ENCODE measurements around the gene UBE3B. TPM values are rescaled to one million over a fixed set of nuclear protein-coding genes. Genes with fewer than 3 reads are reported as not detected.

The UBE3B gene
- total and polyA plus RNA-seq, 2 donors (not counting 1 experiment from before 2014, with no cell fraction given): 27.2 to 52.1 TPM

DNA sequence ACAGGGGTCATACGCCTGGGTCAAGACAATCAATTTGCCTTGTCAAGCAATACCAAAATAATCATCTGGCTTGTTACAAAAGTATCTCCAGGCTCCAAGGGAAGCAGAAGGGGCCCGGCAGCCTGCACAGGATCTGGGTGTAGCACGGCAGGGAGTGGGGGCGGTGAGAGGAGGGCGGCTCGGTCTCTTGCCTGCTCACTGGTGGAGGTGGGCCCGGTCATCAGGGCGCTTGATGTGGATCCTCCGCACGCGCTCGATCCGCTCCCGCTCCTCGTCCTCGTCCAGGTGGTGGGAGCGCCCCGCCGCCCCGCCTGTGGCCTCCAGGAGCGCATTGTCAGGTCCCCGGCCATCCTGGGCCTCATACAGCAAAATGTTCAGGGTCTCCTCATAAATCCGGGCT lies 26.0 kb upstream of the UBE3B start:
- H3K4me3 Mint-ChIP-seq: no peak overlapping the region
- CTCF ChIA-PET: no interaction called here
- H3K4me2 ChIP-seq (replicated peaks; ENCODE audit: low read depth, low read length, poor library complexity, severe bottlenecking): no peak overlapping the region
- H3K4me1 Mint-ChIP-seq: no peaks in the 10 kb centered on the region
- H3K27ac ChIP-seq (ENCODE audit: low read length in 2 of 2): no peak overlapping the region
- H3K27ac Mint-ChIP-seq: no peak overlapping the region
- DNase-seq: no peak
- H3K36me3 ChIP-seq (replicated peaks in 1 of 2; ENCODE audit: control extremely low read depth in 1 of 2, control insufficient read depth in 1 of 2, extremely low read depth in 1 of 2, insufficient read depth in 2 of 2, low read length in 1 of 2): peaks cover 8 to 79% of the 10 kb centered on the region in 2 experiments
- no peaks in the 10 kb centered on the region for H3K4me1 ChIP-seq (ENCODE audit: control insufficient read depth in 2 of 2, insufficient read depth in 2 of 2, low read length in 2 of 2)
- POLR2A ChIA-PET: no interaction called here
- H3K9ac ChIP-seq (ENCODE audit: low read length): no peak overlapping the region
- no peak overlapping the region for H3K4me3 ChIP-seq (ENCODE audit: control extremely low read depth in 1 of 5, extremely low read depth in 1 of 5, insufficient read depth in 1 of 5, low read depth in 2 of 5, low read length in 4 of 5)
- no peak for TF ChIP-seq EZH2 (IDR thresholded peaks at IDR 0.05; ENCODE audit: borderline replicate concordance, insufficient read depth, low read depth, low read length, poor library complexity, severe bottlenecking)
- TF ChIP-seq, protein P1, sequence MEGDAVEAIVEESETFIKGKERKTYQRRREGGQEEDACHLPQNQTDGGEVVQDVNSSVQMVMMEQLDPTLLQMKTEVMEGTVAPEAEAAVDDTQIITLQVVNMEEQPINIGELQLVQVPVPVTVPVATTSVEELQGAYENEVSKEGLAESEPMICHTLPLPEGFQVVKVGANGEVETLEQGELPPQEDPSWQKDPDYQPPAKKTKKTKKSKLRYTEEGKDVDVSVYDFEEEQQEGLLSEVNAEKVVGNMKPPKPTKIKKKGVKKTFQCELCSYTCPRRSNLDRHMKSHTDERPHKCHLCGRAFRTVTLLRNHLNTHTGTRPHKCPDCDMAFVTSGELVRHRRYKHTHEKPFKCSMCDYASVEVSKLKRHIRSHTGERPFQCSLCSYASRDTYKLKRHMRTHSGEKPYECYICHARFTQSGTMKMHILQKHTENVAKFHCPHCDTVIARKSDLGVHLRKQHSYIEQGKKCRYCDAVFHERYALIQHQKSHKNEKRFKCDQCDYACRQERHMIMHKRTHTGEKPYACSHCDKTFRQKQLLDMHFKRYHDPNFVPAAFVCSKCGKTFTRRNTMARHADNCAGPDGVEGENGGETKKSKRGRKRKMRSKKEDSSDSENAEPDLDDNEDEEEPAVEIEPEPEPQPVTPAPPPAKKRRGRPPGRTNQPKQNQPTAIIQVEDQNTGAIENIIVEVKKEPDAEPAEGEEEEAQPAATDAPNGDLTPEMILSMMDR (IDR thresholded peaks at IDR 0.05): no peak
- no peaks in the 10 kb centered on the region for H3K27me3 Mint-ChIP-seq
- intact Hi-C loops (cut with micrococcal nuclease): no loop called here
- no peaks in the 10 kb centered on the region for H3K9me3 Mint-ChIP-seq (ENCODE audit: insufficient read depth)
- no peaks in the 10 kb centered on the region for H4K20me1 ChIP-seq (ENCODE audit: control insufficient read depth, insufficient read depth, low read length, poor library complexity, severe bottlenecking)
- H3K27me3 ChIP-seq (replicated peaks in 1 of 4; ENCODE audit: control extremely low read depth in 1 of 4, control insufficient read depth in 3 of 4, insufficient read depth in 4 of 4, low read length in 3 of 4): no peaks in the 10 kb centered on the region
- H2AFZ ChIP-seq (ENCODE audit: insufficient read depth, low read depth, low read length, poor library complexity, severe bottlenecking): no peak overlapping the region
- WGBS (ENCODE audit: insufficient coverage): over 99% methylated on average over 18 of the region's 23 CpGs
- no peak for ATAC-seq (ENCODE audit: low read depth)
- H3K9me3 ChIP-seq (ENCODE audit: control extremely low read depth in 1 of 3, control insufficient read depth in 2 of 3, insufficient read depth in 1 of 3, low read length in 2 of 3): no peaks in the 10 kb centered on the region
- no peaks in the 10 kb centered on the region for H3K79me2 ChIP-seq (ENCODE audit: control insufficient read depth, insufficient read depth, low read length)

DNA sequence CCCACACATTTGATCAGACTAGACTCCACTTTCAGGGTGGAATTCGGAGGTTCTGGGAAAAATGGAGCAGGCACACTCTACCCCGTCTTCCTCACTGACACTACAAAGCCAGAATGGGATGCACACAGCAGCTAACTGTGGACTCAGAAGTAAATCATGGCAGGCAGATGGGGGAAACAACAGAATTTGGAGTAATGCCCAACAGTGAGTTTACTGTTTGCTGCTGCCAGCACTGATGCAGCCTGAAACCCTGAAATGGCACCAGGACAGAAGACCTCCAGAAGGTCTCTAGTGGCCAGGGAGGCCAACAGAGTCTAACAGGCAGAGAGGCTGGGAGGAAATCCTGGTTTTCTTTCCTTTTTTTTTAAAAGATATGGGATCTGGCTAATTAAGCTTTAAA lies 24.9 kb upstream of the UBE3B start:
- H3K4me1 Mint-ChIP-seq: no peaks in the 10 kb centered on the region
- H3K79me2 ChIP-seq (ENCODE audit: control insufficient read depth, insufficient read depth, low read length): no peaks in the 10 kb centered on the region
- intact Hi-C loops (cut with micrococcal nuclease): no loop called here
- DNase-seq (no peak), ATAC-seq (ENCODE audit: low read depth) (no peak)
- H3K27ac Mint-ChIP-seq: no peak overlapping the region
- H3K4me3 ChIP-seq (ENCODE audit: control extremely low read depth in 1 of 5, extremely low read depth in 1 of 5, insufficient read depth in 1 of 5, low read depth in 2 of 5, low read length in 4 of 5): no peak overlapping the region
- H4K20me1 ChIP-seq (ENCODE audit: control insufficient read depth, insufficient read depth, low read length, poor library complexity, severe bottlenecking): no peaks in the 10 kb centered on the region
- no peaks in the 10 kb centered on the region for H3K9me3 ChIP-seq (ENCODE audit: control extremely low read depth in 1 of 3, control insufficient read depth in 2 of 3, insufficient read depth in 1 of 3, low read length in 2 of 3)
- ChIA-PET POLR2A (no interaction called here), CTCF (no interaction called here)
- H3K4me3 Mint-ChIP-seq: no peak overlapping the region
- H3K4me2 ChIP-seq (replicated peaks; ENCODE audit: low read depth, low read length, poor library complexity, severe bottlenecking): no peak overlapping the region
- H3K4me1 ChIP-seq (ENCODE audit: control insufficient read depth in 2 of 2, insufficient read depth in 2 of 2, low read length in 2 of 2): no peaks in the 10 kb centered on the region
- H3K9me3 Mint-ChIP-seq (ENCODE audit: insufficient read depth): no peaks in the 10 kb centered on the region
- no peak overlapping the region for H3K27ac ChIP-seq (ENCODE audit: low read length in 2 of 2)
- TF ChIP-seq EZH2 (IDR thresholded peaks at IDR 0.05; ENCODE audit: borderline replicate concordance, insufficient read depth, low read depth, low read length, poor library complexity, severe bottlenecking): no peak
- TF ChIP-seq, protein P1 (IDR thresholded peaks at IDR 0.05): no peak
- H2AFZ ChIP-seq (ENCODE audit: insufficient read depth, low read depth, low read length, poor library complexity, severe bottlenecking): no peak overlapping the region
- WGBS (ENCODE audit: insufficient coverage): 20% methylated on average over 1 of the region's 2 CpGs
- no peaks in the 10 kb centered on the region for H3K27me3 ChIP-seq (replicated peaks in 1 of 4; ENCODE audit: control extremely low read depth in 1 of 4, control insufficient read depth in 3 of 4, insufficient read depth in 4 of 4, low read length in 3 of 4)
- H3K27me3 Mint-ChIP-seq: no peaks in the 10 kb centered on the region
- H3K36me3 ChIP-seq (replicated peaks in 1 of 2; ENCODE audit: control extremely low read depth in 1 of 2, control insufficient read depth in 1 of 2, extremely low read depth in 1 of 2, insufficient read depth in 2 of 2, low read length in 1 of 2): peaks cover 16 to 83% of the 10 kb centered on the region in 2 experiments
- no peak overlapping the region for H3K9ac ChIP-seq (ENCODE audit: low read length)

Data from B cell (primary cell).